ENCODE results near the gene CDK7.

GRCh38 chr5:69231281-69231680 is 3.4 kb upstream of the CDK7 start:
- no peak for TF ChIP-seq EZH2 (IDR thresholded peaks at IDR 0.05; ENCODE audit: low read depth)
- no peak for TF ChIP-seq CTCF (conservative IDR thresholded peaks at IDR 0.05)
